HG02840 (cell line): ENCODE data around the gene PKN3.
"Not testable (repeated sequence)": the region's sequence is repeated elsewhere in the genome, so short reads cannot be mapped to it uniquely, and the experiment has no call there.

Experiments used
- ATAC-seq: cut with Tn5 transposase; IDR thresholded peaks from one replicate; pipeline ENCODE4 v1.9.1; 2021; ENCODE audit warnings: mild to moderate bottlenecking, moderate library complexity, moderate number of reproducible peaks; ENCODE audit not compliant: unreplicated experiment, low FRiP score

The PKN3 gene

DNA sequence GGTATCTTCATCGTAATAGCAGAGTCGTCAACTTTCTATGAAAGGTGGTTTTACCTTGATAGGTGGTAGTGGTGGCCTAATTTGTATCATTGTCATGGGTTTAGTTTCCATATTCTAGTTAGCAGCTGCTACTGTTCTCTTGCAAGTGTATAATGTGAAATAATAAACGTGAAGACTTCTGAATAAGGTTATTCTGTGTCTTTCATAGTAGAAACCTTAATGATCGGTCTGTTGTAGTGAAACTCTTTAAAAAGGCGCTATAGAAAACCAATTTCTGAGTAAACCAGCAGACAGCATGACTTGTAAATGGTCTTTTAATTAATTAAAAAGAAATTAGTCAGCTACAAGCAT lies 11.6 kb upstream of the PKN3 start:
- no peak for ATAC-seq

DNA sequence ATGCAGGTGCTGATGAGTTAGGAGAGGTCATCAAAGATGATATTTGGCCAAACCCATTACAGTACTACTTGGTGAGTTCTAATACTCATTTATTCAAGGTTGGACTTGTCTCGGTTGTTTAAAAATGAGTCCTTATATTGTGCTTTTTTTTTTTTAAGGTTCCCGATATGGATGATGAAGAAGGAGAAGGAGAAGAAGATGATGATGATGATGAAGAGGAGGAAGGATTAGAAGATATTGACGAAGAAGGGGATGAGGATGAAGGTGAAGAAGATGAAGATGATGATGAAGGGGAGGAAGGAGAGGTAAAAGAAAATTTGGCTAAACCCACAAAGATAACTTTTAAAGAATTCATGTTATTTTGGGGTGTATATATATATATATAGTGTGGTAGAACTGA lies 8.6 kb upstream of the PKN3 start:
- ATAC-seq: not testable (repeated sequence)

DNA sequence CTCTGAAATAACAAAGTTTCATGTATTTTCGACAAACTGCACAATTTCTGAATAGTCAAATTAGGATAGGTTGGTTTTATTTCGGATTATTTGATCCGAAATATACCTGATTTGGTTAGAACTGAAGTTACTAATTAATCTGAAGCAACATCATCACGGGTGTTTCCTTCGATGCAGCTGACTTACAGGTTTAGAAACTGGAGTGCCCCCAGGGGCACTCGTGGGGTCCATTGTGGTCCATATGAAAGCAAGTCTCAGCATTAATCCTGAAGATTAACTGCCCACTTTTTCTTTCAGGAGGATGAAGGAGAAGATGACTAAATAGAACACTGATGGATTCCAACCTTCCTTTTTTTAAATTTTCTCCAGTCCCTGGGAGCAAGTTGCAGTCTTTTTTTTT lies 8.0 kb upstream of the PKN3 start:
- no peak for ATAC-seq

DNA sequence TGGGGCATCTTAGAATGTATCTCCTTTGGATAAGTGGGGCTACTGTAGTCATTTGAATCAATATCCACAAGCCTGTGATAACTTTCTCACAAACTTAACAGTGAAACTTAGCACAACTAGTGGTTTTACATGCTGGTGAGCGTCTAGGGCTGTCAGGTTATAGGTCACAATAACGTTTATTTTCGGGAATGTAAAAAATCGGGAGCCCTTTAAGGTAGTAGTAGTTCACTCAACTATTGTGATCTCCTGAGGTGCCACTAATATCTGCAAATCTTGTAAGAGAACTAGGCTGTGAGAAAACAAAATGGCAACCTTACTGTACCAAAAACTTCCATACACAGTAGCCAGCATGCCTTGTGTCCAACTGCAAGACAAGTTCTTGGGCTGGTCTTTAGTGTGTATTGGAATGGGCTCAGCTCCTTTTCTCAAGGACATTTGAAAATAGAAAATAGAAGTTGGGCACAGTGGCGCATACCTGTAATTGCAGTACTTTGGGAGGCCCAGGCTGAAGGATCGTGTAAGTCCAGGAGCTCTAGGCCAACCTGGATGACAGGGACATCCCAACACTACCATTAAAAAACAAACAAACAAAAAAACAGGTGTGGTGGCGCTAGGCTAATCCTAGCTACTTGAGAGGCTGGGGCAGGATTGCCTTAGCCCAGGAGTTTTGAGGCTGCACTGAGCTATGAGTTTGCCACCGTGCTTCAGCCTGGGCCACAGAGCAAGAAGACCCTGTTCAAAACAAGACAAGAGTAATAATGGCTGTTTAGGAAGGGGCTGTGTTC lies 5.2 kb upstream of the PKN3 start:
- ATAC-seq: no peak

DNA sequence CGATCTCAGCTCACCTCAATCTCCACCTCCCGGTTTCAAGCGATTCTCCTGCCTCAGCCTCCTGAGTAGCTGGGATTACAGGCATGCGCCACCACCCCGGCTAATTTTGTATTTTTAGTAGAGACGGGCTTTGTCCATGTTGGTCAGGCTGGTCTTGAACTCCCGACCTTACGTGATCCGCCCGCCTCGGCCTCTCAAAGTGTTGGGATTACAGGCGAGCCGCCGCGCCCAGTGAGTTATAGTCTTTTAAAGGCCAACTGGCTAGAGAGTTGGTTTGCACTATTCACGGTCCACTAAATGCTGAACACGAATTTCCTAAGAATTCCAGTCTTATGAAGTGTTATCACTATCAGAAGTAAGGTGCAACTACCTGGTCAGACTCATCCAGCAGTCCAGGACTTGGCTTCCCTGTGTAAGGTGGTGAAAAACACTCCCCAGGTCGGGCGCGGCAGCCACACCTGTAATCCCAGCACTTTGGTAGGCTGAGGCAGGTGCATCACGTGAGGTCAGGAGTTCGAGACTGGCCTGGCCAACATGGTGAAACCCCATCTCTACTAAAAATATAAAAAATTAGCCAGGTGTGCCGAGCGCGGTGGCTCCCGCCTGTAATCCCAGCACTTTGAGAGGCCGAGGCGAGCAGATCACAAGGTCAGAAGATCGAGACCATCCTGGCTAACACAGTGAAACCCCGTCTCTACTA lies 3.1 kb upstream of the PKN3 start:
- not testable (repeated sequence) for ATAC-seq

DNA sequence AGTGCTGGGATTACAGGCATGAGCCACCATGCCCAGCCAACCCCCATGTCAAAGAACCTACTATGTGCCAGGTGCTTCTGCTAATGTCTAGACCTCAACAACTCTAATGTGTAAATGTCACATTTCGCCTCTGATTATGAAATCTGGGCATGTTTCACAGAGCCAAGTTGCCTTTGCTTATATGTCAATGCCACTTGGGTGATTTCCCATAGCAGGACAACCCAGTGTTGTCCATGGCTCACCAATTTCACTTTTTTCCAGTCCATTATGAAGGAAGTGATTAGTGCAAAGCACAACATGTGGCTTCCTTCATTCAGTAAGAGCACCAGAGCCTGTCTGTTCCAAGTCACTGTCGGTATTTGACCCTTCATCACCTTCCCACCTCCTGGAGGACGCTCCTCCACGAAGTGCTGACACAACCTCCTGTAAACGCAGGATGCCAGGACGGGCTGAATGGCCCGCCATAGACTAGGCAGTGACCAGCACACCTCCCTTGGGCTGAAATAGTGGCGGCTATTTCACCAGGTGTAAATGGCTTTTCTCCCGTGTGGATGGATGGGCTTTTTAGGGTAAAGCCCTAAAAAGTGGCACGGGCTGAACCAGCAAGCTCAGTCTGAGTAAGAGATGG lies 962 bp upstream of the PKN3 start:
- ATAC-seq: no peak

DNA sequence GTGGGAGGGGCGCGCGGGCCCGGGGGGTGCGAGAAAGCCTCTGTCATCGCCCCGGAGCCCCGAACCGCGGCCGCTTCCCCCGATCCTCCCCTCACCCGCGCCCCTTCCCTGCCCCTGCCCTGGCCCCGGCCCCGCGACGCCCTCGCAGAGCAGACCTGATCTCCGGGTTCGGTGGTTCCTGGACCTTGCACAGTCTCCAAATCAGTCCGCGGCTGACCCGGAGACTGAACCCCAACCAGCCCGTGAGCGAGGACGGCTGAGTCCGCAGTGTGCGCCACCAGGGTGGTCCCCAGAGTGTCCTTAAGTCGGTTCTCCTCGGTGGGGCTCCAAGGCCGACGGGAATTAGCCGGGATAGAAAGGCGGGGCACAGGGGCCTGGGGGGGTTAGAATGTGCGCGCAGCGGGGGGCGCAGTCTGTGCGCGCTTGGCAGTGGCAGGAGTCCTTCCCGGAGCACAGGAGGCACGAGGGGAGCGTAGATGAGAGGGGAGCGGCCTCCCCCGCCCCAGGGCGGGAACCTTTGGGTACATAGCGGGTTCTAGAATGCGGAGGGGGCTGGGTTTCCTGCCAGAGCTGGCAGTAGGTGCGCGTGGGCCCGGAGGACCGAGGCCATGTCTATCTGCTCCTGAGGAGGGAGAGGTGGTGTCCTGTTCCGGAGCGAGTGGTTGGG lies 779 bp downstream of the PKN3 start:
- ATAC-seq: peak; percentile 10

DNA sequence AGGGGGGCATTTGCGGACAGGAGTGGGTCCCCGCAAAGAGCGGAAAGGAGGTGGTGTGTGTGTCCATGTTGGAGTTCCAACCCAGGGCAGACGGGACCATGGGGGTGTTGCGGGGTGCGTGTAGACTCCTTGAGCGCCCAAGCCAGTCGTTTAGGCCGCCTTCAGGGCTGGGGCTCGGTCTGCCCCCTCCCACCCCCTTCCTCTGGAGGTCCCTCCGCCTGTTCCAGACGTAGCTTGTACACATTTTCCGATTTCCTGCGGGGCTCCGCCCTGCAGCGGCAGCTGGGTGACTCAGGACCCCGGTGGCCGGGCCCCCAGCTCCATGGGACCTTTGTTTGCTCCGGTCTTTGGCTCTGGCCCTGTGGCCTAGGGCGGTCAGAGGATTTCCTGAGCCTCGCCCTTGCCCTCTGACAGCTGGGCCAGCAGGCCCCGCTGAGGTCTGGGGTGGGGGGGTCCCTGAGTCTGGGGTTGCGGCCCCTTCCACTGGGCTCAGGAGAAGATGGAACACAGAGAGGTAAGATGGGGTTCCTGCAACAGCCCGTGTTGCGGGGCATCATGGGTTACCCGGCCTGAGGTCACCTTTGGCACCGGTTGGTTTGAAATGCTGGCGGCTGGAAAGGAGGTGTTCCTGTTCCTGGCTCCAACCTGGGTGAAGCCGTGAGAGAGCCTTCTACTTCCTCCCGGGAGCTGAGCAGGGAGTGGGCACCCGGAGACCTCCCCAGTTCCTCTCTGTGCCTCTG lies 1.5 kb downstream of the PKN3 start:
- no peak for ATAC-seq

DNA sequence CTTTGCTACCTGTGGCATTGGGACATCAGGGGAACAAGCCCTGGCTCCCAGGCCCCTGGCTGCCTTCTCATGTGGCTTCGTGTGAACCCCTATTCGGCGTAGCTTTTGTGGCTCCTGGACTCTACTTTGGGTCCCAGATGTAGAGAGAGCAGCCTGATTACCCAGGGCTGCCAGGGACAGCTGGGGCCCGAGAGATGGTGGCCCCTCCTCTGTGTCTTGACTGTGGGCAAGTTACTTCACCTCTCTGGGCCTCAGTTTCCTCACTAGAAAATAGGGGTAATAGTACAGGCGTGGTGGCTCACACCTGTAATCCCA lies 2.0 kb downstream of the PKN3 start:
- no peak for ATAC-seq

DNA sequence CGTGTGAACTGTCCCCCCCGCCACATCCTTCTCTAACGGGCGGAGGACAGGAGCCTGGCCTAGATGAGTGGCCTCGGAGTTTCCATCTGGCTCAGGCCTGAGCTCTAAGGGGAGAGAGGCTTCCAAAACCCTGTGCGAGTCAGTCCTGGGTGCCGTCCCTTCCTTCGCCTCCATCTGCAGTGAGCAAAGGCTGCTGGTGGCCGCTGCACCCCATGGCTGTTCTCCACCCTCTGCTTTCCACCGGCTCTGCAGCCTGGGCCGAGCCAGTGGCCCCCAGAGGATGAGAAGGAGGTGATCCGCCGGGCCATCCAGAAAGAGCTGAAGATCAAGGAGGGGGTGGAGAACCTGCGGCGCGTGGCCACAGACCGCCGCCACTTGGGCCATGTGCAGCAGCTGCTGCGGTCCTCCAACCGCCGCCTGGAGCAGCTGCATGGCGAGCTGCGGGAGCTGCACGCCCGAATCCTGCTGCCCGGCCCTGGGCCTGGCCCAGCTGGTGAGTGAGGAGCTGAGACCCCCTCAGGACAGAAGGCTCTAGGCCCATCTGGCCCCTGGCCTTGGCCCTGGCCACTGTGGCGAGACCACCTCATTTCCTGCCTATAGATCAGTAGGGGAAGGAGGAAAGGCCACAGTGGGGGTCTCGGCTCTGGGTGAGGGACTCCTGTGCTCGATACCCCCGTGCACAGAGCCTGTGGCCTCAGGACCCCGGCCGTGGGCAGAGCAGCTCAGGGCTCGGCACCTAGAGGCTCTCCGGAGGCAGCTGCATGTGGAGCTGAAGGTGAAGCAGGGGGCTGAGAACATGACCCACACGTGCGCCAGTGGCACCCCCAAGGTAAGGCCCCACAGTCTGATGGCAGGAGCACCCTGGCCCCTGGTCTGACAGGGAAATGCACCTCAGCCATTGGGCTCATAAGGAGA lies 3.0 kb downstream of the PKN3 start:
- ATAC-seq: no peak

DNA sequence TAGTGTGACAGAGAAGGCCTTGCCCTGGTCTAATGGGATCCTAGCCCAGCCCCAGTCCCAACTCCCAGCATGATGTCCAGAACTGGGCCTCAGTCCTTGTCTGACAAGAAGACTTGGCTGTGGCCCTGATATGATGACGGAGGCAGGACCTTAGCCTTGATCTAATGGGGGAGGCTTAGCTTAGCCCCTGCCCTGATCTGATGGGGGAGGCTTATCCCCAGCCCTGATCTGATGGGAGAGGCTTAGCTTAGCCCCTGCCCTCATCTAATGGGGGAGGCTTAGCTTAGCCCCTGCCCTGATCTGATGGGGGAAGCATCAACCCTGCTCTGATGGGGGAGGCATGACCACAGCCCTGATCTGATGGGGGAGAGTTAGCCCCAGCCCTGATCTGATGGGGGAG lies 3.7 kb downstream of the PKN3 start:
- no peak for ATAC-seq

DNA sequence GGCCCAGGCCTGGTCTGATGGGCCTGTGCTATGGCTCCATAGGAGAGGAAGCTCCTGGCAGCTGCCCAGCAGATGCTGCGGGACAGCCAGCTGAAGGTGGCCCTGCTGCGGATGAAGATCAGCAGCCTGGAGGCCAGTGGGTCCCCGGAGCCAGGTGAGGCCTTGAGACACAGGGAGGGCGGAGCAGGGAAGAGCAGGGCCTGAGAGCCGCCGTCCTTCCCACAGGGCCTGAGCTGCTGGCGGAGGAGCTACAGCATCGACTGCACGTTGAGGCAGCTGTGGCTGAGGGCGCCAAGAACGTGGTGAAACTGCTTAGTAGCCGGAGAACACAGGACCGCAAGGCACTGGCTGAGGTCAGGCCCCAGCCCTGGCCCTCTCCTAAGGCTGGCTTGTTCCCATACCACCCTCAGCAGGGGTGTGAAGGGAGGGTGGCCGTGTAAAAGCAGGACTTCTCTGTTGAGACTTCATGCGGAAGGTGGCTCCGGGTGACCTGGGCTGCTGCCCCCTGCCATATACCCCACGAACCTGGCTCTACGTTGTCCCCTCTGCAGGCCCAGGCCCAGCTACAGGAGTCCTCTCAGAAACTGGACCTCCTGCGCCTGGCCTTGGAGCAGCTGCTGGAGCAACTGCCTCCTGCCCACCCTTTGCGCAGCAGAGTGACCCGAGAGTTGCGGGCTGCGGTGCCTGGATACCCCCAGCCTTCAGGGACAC lies 4.5 kb downstream of the PKN3 start:
- ATAC-seq: no peak

DNA sequence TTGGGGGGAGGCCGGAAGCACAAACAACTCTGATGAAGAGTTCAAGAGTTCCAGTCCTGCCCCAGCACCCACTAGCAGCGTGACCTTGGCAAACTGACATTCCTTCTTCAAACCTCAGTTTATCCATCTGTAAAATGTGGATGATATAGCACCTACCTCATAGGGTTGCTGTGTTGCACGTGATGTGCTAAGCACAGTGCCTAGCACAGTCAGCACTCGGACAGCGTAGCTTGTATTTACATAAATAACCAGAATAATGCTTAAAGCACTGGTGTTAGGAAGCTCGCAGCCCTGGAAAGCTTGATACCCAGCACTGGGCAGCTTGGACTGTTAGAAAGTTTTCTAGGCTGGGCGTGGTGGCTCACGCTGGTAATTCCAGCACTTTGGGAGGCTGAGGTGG lies 5.1 kb downstream of the PKN3 start:
- ATAC-seq: no peak

DNA sequence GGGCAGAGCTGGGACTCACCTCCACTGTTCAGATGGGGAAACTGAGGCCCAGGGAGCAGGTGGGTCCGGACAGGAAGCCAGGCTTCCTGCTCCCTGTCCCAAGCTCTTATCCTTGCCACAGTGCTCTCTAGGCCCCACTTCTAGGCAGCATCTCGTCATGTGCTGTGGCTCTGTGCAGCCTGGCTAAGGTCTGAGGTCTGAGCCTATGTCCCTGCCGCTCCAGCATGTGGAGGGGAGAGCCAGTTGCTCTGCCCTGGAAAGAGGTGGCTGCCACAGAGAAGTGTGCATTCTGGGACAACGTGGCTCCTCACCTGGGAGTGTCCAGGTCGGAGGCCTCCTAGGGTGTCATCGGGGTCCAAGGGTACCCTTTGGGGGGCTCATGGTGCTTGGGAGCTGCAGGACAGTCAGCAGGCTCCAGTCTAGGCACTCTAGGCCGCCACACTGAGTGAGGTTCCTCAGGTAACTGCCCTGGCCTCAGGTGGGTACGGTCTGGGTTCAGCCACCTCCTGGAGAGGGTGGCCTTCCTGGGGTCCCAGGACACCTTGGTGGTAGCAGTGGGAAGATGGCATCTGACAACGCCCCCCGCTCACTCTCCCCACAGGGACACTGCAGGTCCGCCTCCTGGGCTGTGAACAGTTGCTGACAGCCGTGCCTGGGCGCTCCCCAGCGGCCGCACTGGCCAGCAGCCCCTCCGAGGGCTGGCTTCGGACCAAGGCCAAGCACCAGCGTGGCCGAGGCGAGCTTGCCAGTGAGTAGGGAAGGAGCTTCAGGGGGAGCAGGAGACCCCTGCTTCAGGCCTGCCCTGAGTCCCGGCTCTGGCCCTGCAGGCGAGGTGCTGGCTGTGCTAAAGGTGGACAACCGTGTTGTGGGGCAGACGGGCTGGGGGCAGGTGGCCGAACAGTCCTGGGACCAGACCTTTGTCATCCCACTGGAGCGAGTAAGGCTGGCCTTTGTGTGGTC lies 10.4 kb downstream of the PKN3 start:
- ATAC-seq: no peak

DNA sequence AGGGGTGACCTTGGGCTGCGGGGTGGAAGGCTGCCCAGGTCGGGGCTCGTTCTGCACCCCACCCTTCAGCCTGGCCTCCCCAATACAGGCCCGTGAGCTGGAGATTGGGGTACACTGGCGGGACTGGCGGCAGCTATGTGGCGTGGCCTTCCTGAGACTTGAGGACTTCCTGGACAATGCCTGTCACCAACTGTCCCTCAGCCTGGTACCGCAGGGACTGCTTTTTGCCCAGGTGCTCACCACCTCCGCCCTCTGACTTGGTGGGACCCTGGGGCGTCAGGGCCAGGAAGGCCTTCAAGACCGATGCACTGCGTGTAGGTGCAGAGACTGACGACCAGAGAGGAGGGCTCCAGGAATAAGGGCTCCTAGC lies 11.1 kb downstream of the PKN3 start:
- no peak for ATAC-seq

DNA sequence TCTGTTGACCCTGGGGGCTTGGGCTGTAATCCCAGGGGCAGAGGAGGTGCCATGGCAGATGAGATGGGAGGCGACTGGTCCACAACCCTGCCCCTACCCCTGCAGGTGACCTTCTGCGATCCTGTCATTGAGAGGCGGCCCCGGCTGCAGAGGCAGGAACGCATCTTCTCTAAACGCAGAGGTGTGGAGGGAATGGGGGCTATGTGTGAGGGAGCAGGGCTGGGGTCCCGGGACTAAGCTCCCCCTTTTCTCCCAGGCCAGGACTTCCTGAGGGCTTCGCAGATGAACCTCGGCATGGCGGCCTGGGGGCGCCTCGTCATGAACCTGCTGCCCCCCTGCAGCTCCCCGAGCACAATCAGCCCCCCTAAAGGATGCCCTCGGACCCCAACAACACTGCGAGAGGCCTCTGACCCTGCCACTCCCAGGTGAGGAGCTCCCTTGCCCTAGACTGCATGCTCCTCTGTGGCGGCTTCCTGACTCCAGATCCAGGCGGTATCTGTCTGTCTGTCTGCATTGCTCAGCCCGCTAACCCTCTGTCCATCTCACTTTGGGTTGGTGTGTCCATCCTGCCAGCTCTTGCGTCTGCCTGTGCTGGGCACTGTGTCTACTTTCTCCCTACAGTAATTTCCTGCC lies 11.8 kb downstream of the PKN3 start:
- ATAC-seq: no peak

DNA sequence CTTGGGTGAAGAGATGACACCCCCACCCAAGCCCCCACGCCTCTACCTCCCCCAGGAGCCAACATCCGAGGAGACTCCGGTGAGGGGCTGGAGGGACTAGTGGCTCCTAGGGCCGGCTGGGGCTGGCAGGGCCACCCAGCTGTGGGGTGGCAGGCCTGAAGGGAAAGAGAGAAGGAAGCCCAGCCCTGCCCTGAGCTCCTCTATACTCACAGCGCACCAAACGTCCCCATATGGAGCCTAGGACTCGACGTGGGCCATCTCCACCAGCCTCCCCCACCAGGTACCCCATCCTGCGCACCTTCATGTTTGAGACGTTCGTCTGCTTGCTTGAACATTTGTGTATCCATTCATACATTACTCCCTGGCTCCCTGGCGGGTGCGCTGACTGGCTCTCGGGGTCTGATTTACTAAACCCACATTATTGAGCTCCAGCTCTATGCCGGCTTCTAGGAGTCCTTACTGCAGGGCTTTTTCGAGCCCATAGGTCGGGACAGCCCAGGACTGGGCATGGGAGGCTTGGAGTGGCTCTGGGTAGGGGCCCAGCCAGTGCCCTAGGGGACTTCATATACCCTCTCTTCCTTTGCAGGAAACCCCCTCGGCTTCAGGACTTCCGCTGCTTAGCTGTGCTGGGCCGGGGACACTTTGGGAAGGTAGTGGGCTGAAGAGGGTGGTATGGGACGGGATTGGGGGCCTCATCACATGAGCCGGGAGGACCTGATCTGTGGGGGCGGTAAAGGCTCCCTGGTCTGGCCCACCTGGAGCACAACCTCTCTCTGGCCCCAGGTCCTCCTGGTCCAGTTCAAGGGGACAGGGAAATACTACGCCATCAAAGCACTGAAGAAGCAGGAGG lies 12.5 kb downstream of the PKN3 start:
- ATAC-seq: no peak
